ENCODE data around the gene CD46.
"Not testable (repeated sequence)": the region's sequence is repeated elsewhere in the genome, so short reads cannot be mapped to it uniquely, and the experiment has no call there.

CD46 gene

DNA sequence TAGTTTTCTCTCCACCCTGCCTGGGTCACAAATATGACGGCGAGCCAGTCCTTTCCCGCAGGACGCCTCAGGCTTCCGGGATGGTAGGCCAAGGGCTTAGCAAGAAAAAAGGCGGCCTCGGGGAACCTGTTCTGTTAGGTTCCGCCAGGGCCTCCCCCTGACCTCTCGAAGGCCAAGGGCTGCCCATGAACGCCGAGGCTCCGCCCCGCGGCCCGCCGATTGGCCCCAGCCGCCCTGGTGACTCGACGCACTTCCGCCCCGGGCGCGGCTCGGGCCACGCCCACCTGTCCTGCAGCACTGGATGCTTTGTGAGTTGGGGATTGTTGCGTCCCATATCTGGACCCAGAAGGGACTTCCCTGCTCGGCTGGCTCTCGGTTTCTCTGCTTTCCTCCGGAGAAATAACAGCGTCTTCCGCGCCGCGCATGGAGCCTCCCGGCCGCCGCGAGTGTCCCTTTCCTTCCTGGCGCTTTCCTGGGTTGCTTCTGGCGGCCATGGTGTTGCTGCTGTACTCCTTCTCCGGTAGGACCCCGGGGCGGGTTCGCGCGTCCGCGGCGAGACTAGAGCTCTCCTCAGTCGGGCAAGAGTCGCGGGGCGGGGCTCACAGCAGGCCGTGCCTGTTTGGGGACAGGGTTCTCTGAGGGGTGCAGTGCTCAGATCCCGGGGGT lies at the start of gene CD46:
CD46 (plus strand) TSS at position 265 of the 666 bp plus-strand sequence; CDS start at position 424, 159 bp downstream.
- DNase-seq, result peak; percentile 95

DNA sequence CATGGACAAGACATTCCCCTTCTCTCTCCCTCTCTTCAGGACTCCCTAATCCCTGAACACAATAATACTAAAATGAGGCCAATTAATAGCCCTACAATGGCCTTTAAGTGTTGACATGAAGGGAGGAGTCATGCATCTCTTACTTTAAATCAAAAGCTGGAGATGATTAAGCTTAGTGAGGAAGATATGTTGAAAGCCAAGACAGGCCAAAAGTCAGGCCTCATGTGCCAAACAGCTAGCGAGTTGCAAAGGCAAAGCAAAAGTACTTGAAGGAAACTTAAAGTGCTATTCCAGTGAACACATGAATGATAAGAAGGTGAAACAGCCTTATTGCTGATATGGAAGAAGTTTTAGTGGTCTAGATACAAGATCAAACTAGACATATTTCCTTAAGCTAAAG lies 49.5 kb upstream of the CD46 start:
- no peak for DNase-seq

DNA sequence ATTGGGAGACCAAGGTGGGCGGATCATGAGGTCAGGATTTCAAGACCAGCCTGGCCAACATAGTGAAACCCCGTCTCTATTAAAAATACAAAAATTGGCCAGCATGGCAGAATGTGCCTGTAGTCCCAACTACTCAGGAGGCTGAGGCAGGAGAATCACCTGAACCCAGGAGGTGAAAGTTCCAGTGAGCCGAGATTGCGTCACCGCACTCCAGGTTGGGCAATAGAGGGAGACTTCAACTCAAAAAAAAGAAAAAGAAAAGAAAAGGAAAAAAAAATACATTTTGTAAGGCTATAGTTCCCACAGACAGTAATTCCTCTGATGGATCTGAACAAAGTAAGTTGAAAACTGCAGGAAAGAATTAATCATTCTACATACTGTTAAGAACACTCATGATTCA lies 48.1 kb upstream of the CD46 start:
- no peak for DNase-seq

DNA sequence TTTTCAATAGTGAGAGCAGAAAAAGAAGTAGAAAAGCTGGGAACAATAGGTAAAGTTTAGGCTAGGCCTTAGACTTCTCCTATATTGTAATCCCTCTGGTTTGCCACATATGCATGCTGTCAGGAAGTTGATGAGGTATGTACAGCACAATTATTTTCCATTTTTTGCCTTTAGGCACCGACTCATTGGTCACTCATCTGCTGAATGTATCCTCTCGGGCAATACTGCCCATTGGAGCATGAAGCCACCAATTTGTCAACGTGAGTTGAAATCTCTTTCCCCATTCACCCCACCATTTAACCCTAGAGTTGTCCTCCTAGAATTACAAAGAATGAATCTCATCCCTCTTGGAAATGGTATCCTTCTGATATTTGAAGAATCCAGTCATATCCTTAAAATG lies 43.9 kb upstream of the CD46 start:
- not testable (repeated sequence) for DNase-seq

DNA sequence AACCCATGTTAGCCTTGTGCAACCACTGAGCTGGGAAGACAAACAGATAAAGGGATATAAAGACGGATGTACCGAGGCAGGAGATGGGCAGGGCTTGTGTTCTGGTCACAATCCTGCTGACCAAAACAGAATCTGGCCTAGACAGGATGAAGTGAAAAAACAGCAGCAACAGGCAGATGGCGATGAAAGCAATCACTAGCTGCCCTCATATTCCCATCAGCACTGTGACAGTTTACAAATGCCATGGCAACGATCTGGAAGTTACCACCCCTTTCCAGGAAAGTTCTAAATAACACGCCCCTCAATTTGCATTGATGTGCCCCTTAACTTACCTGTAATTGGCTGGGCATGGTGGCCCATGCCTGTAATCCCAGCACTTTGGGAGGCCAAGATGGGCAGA lies 40.6 kb upstream of the CD46 start:
- no peak for DNase-seq

DNA sequence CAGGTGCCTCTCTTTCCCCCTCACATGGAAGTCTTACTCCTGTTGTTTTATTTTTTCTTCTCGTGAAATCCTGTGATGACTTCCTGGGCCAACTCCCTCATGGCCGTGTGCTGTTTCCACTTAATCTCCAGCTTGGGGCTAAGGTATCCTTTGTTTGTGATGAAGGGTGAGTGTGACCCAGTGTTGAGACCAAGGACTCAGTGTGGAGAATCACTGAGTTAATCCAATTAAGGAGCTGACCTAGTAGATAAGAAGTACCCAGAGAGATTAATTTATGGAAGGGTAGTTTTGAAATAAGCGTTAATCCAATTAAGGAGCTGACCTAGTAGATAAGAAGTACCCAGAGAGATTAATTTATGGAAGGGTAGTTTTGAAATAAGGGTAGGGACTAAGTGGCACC lies 39.2 kb upstream of the CD46 start:
- not testable (repeated sequence) for DNase-seq

DNA sequence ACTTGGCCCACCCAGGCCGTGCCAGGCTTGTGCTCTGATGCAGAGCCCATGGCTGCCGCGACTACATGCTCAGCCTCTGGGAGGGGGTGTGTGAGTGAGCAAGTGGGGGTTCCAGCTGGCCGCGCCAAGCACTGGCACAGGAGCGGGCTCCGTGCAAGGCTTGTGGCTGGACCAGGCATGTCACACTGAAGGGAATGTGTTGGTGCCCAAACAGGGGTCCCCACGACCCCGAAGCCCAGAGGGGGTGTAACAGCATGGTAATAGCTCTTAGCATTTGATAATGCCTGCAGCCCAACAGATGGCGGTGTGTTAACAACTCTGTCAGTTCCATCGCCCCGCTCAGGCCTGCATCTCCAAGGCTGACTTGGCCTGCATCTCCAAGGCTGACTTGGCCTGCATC lies 38.3 kb upstream of the CD46 start:
- DNase-seq, result no peak

DNA sequence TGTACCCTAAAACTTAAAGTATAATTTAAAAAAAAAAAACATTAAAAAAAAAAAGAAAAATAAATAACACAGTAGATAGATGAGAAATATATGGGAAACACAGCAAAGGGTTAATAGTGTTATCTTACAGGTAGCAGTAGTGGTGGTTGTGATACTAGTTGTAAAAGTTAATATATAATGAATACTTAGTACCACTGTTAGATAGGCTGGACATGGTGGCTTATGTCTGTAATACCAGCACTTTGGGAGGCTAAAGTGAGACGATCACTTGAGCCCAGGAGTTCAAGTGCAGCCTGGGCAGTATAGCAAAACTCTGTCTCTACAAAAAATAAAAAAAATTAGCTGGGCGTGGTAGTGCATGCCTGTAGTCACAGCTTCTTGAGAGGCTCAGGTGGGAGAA lies 32.6 kb upstream of the CD46 start:
- DNase-seq, result no peak

DNA sequence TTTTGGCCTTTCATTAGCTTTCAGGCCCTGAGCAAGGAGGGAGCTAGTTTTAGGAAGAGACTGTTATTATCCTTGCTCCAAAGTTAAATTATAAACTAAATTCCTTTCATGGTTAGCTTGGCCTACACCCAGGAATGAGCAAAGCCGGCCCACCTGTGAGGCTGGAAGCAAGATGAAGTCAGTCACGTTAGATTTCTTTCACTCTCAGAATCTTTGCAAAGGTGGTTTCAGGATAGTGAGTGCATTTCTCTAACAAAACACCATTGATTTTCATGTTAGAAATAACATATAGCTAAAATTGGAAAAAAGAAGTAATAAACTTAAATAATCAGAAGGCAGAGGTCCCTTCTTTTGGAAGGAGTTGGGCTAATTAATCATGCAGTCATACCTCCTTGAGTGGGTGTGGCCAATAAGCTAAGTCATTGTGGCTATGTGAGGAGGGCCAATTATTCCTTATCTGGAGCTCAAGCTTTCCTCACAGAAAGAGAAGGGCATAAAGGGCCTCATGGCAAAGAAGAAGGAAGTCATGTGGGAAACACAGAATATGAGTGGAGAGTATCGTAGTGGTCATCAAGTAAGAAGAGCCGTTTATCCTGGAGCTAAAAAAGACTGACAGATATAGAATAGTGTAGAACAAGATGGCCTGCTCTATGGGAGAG lies 23.5 kb upstream of the CD46 start:
- peak; percentile 61 for DNase-seq

DNA sequence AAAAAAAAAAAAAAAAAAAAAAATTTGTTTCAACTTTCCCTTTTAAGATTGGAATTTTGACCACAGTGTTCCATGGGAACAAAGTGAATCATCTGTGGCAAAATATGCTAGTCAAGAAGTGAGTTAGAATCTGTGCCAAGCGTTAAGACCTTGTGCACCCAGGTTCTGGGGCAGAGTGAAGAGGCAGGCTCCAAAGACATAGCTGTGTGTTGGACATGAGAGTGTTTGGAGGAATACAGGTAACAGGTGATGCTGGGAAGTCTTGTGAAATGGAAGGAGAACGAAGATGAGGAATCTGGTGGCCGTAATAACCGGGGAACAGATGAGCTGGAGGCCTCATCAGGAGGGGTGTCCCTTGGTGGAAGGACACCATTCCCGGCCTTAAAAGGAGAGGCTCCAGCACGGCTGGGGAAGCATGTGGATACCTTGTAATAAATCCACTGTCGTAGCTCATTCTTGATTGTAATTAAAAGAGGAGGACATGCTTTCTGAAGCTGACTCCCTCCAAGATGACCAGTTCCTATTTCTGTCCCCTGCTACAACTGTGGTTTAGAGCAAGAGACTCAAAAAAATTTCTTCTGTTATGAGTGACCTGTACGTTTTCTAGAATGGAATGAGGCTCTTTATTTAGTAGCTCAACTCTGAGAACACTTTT lies 14.2 kb upstream of the CD46 start:
- not testable (repeated sequence) for DNase-seq

DNA sequence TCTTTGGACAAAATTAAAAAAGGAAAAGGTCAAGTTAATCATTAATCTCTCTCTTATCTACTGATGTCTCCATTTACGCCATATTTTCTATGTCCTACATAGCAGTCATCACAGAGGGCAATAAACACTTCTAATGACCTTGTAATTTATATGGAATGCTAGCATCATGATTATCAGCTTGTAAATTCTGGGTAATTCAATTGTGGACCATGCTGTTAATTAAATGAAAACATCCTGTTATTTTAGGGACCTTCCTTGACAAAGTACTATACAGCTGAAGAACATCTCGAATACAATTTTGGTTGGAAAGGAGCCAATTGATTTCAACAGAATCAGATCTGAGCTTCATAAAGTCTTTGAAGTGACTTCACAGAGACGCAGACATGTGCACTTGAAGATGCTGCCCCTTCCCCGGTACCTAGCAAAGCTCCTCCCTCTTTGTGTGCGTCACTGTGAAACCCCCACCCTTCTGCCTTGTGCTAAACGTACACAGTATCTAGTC lies 13.6 kb upstream of the CD46 start:
- DNase-seq, result not testable (repeated sequence)

DNA sequence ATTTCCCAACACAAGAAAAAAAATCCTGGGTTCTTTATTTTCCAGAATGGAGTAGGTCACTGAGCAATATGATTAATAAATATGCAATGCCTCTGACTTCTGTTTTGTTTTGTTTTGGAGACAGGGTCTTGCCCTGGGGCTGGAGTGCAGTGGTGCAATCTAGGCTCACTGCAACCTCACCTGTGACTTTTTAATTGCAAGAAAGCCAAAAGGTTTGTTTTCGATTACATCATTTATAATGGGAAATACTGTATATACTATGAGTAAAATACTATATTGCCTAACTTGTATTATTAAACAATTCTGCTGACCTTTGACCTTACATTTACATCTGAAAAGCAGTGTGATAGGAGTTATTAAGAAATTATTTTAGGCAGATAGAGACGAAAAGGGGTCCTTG lies 11.6 kb upstream of the CD46 start:
- DNase-seq, result no peak

DNA sequence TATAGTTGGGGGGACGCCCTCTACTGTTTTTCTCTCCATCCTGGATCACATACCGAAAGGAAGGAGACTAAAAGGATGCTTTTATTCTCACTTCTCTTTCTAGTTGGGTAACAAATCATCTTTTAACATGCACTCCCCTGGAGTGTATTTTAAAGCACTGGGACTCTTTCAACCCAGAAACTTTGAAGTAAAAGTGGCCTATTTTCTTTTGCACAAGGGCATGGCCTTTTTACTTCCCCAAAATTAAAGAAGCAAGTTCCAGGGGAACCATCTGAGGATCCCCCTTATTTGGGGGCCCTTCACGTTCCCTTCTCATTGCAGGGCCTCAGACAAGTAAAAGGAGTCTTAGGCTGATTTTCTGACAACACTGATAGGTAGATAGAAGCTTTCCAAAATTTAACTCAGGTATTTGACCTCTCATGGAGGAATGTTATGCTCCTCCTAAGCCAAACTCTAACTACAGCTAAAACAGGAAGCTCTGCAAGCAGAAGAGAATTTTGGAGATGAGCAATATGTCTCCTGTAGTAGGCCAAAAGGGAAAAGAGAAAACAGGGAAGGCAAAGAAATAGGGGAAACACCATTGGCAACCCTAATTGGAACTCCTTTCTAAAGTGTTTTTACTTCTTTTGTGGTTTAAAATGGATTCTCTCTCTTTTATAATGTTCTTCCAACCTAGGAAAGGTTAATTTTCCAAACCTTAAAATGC lies 8.9 kb upstream of the CD46 start:
- DNase-seq, result no peak

DNA sequence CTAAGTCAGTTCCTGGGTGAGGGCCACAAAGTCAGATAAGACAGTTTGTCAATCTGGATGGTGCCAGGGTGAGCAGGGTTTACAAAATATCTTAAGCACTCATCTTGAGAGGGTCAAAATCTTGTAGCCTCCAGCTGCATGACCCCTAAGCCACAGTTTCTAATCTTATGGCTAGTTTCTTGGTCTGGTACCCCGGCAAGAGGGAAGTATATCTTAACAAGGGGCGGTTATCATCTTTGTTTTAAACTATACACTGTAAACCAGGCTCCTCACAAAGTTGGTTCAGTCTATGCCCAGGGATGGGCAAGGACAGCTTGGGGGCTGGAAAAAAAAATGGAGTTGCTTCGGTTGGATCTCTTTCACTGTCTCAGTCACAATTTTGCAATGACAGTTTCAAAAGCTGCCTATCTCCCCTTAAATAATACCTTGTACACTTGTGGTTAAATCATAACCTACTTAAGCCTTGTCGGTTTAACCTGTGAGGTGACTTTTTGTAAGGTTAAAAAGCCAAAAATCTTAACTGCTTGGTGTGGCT lies 7.8 kb upstream of the CD46 start:
- no peak for DNase-seq

DNA sequence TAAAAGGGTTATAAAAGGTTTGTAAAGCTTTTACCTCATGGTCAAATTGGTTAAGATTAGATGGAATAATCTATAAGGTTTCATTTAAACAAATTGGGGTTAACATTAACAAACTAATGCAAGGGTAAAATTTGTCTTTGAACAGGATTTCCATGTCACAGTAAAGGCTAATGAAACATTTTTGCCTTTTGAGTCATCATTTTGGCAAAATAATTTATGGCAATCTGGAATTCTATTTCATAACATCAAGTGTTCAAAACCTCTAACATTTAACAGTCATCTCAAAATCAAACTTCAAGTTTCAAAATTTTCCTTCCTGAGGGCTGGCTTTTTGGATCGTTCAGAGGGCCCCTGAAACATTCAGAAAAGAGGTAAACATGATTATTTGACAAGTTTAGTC lies 6.6 kb upstream of the CD46 start:
- no peak for DNase-seq

DNA sequence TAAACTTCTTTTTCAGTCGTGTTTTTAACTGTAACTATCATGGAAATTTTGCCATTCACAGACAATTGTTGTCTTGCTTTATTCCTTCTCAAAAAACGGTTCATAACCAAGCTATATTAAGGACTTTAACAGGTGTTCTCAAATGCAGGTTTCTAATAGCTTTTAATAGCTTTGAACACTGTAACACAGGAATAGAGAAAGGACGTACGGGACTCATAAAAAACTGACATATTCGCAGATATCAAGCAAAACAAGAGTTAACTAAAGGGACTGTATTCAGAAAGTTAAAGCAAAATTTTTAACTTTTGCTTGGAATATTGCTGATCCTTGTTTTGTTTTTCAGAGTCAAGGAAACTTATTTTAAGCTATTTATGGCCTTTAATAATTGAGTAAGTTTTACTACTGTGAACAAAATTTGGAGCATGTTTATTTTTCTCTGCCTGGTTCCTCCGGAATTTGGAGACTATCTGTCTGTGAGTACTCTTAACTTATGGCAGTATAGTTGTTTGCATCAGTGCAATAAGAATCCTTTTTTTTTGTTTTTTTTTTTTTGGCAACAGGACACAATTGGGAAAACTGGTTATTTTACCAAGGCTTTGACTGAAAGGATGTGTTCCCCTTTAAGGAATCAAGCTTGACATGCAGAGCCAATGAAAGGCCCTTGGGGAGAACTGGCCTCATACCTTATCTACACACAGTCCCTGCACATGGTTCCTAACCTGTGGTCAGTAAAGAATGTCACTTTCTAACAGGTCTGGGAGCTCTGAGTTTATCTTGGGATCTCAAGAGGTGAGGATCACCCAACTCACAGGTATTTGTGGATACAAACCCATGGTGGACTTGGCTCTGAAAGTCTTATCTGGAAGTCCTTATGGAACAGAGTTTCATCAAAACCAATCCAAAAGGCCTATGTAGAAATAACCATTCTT lies 5.8 kb upstream of the CD46 start:
- DNase-seq, result no peak

DNA sequence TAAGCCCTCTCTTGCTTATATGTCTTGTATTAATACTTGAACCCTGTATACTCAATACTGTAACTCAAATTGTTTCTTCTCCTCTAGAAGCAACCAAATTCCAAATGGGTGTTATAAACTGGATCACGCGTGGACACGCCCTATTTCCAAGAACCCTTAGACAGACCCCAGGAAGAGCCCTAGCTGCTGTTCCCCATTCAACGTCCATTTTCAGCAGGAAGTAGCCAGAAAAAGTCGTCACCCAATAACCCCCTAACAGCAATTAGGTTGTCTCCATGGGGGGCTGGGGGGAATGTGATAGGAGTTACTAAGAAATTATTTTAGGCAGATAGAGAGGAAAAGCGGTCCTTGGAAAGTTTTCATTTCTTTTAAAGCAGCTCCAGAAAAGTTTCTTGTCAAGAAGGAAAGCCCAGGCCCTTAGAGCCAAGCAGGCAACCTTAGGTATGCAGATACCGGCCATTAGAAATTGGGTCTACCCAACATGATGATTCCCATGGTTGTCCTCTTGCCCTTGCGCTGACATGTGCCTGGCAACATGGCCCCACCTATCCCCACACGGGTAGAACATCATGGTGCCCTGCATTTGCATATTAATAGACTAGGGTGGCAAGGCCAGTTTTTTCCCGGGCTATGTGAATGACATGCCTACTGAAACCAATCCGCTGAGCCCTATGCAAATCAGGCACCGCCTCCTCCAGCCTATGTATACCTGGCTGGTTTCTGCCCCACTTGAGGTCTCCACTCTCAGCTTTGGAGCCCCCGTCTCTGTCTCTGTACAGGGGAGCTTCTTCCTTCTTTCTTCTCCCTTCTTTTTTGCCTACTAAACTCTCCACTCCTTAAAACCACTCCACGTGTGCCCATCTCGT lies 4.0 kb upstream of the CD46 start:
- no peak for DNase-seq

DNA sequence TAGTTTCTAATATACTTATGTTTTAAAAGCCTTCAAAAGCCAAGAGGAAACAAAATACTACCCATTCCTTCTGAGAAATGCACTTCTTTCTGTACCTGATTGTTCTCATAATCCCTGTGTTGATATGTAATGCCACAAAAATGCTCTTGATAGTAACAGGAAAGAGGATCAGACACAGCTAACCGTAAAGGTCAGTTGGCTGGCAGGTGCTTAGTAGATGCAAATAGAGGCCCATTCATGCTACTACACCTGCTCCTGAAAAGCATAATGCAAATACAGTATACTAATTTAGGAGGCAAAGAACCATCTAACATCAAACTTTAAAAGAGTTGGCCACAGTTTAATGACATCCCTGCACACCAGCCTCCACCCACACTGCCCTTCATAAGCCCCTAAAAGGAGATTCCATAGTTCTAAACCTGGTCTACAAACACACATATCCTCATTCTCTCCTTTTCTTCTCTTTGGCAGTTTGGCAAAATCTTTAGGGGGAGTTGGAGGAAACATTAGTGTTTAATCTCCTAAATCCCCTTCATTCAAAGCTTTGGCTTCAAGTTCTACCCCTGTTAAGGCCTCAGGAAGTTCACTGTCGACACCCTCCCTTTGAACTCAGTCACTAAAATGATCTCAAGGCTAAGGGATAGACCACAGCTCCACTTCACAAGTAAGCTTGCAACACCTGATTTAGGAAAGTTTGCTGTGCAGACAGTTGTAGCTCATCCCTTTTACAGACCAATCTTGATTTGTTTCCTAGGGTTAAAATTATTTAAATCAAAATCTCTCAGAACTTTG lies 2.9 kb upstream of the CD46 start:
- DNase-seq, result no peak

DNA sequence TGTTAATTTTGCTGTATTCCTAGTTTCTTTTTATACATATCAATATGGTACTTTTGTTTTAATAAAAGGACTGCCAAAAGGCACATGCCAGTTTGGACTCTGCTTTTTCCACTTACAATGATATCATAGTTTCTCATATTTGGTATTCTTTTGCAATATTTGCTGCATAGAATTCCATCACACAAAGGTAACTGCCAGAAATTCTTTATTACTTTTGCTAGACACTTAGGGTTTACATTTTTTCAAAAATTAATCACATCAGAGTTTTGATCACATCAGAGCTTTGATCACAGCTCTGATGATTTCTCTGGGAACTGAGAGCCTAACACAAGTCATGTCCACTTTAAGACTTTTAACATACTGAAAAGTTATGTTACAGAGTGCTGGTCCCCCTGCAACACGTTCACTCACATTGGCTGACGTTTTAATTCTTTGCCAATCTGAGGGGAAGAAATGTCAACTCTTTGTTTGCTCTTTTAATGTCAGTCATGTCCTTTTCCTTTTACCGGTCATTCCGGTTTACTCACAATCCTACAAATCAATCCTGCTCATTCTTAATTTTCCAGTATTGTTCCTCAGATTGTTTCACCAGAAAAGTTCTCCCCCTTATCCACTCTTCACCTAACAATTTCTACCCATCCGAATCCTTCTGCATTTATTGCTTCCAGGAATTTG lies 1.1 kb upstream of the CD46 start:
- DNase-seq, result no peak

DNA sequence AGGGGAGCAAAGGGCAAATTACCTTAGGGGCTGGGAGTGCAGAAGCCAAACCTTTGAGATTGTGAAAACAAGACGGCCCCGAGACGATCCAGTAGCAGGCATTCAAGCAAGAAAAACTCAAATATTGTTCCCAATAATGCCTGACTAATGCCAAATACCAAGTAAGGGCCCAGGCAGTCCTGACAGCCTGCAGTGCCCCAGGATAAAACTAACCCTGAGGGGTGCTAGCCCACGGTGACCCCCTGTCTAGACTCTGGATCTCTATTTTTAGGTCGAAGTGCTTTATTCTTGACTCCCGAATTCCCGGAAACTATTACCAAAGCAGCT lies 428 bp upstream of the CD46 start:
- DNase-seq, result not testable (repeated sequence)
